ENCODE results near the gene DOHH. TPM values are rescaled to one million over a fixed set of nuclear protein-coding genes. Genes with fewer than 3 reads are reported as not detected.

The DOHH gene
- total RNA-seq, 1 donor = 8.3 TPM

DNA sequence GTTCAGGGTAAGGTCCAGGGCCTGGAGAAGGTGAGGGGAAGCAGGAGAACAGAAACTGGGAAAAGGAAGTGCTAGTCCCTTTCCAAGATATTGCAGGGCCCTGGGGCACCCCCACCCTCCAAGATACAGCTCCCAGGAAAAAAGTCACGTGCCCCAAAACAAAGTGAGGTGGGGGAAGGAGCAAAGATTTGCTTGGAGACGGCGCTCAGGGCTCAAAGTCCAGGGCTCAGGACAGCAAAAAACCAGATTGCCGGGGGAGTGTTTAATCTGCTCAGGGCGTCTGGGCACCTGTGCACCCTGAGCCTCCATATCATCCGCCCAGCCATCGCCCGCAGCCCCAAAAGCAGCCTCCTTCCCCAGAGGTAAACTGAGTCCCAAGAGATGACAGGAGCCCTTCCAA lies 26.5 kb downstream of the DOHH start:
- TF ChIP-seq, protein P1, sequence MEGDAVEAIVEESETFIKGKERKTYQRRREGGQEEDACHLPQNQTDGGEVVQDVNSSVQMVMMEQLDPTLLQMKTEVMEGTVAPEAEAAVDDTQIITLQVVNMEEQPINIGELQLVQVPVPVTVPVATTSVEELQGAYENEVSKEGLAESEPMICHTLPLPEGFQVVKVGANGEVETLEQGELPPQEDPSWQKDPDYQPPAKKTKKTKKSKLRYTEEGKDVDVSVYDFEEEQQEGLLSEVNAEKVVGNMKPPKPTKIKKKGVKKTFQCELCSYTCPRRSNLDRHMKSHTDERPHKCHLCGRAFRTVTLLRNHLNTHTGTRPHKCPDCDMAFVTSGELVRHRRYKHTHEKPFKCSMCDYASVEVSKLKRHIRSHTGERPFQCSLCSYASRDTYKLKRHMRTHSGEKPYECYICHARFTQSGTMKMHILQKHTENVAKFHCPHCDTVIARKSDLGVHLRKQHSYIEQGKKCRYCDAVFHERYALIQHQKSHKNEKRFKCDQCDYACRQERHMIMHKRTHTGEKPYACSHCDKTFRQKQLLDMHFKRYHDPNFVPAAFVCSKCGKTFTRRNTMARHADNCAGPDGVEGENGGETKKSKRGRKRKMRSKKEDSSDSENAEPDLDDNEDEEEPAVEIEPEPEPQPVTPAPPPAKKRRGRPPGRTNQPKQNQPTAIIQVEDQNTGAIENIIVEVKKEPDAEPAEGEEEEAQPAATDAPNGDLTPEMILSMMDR (IDR thresholded peaks at IDR 0.05; ENCODE audit: extremely low read depth, low read depth, low read length) = no peak
- Histone ChIP-seq H2AFZ (ENCODE audit: low read length) (no peak overlapping the region), H4K20me1 (ENCODE audit: insufficient read depth, low read length) (peaks cover 19% of the 10 kb centered on the region), H3K36me3 (ENCODE audit: insufficient read depth, low read length) (no peaks in the 10 kb centered on the region), H3K79me2 (ENCODE audit: insufficient read depth, low read length) (no peaks in the 10 kb centered on the region), H3K27me3 (ENCODE audit: insufficient read depth, low read length) (peaks cover 9% of the 10 kb centered on the region), H3K27ac (ENCODE audit: low read depth, low read length) (no peak overlapping the region), H3K9me3 (ENCODE audit: low read depth, low read length) (no peaks in the 10 kb centered on the region), H3K4me1 (ENCODE audit: insufficient read depth, low read length) (no peaks in the 10 kb centered on the region), H3K4me2 (ENCODE audit: insufficient read depth, low read length) (no peak overlapping the region), H3K4me3 (ENCODE audit: insufficient read depth, low read length) (no peak overlapping the region)
- no peak for DNase-seq (ENCODE audit: insufficient read length, low spot score, missing footprints)

DNA sequence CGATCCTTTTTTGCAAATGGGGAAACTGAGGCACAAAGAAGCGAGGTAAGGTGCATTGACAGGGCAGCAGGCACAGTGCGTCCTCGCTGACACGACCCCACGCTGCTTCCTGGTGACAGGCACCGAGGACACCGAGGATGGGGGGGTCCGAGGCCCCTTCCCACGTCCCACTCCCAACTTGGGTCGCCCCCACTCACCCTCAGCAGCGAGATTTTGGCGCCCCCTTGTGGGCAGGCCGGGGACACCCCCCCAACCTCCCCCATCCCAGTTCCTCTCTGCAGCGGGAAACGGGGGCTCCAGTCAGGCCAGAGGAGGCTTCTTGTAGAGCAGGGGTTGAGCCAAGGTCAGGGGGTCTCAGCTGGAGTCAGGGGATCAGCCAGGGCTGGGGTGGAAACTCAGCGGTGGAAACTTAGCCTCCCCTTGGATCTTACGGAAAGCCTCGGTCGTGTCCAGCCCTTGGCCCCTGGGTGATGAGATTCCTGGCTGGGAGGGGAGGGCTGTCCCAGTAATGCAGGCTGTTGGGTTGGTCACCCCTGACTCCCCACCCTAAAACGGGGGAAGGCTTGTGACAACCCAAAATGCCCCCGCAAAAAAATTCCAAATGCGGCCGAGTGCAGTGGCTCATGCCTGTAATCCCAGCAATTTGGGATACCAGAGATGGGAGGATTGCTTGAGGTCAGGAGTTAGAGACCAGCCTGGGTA lies 28.4 kb downstream of the DOHH start:
- Histone ChIP-seq H3K36me3 (ENCODE audit: insufficient read depth, low read length) (peaks cover 3% of the 10 kb centered on the region), H3K27me3 (ENCODE audit: insufficient read depth, low read length) (peaks cover 9% of the 10 kb centered on the region), H3K27ac (ENCODE audit: low read depth, low read length) (no peak overlapping the region), H3K79me2 (ENCODE audit: insufficient read depth, low read length) (no peaks in the 10 kb centered on the region), H4K20me1 (ENCODE audit: insufficient read depth, low read length) (peaks cover 19% of the 10 kb centered on the region), H3K4me3 (ENCODE audit: insufficient read depth, low read length) (no peak overlapping the region), H3K4me2 (ENCODE audit: insufficient read depth, low read length) (peak overlapping the region; percentile 23), H3K9me3 (ENCODE audit: low read depth, low read length) (no peaks in the 10 kb centered on the region), H2AFZ (ENCODE audit: low read length) (no peak overlapping the region), H3K4me1 (ENCODE audit: insufficient read depth, low read length) (no peaks in the 10 kb centered on the region)
- TF ChIP-seq, protein P1 (IDR thresholded peaks at IDR 0.05; ENCODE audit: extremely low read depth, low read depth, low read length) = peak; percentile 76
- DNase-seq (ENCODE audit: insufficient read length, low spot score, missing footprints) = peak; percentile 94

DNA sequence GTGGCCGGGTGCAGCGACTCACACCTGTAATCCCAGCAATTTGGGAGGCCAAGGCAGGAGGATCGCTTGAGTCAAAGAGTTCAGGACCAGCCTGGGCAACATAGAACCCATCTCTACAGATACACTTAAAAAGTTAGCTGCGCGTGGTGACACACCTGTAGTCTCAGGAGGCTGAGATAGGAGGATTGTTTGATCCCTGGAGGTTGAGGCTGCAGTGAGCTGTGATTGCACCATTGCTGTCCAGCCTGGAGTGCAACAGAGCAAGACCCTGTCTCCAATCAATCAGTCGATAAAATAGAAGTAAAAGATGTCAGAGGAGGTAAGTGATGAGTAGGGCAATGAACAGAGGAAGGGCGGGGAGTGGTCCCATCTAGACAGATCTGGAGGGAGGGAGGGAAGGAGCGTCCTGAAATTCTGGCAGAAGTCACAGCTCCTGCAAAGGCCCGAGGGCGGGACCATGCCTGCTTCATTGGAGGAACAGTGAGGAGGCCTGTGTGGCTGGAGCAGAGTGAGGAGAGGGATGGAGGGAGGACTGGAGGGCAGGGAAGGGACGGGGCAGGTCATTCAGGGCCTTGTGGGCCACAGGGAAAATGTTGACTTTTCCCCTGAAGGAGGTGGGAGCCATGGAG lies 29.9 kb downstream of the DOHH start:
- Histone ChIP-seq H3K27ac (ENCODE audit: low read depth, low read length) (no peak overlapping the region), H3K4me2 (ENCODE audit: insufficient read depth, low read length) (no peak overlapping the region)

More for the DNA sequence above, 29.9 kb downstream of the DOHH start:
- H3K9me3 ChIP-seq (ENCODE audit: low read depth, low read length) = no peaks in the 10 kb centered on the region
- H3K4me3 ChIP-seq (ENCODE audit: insufficient read depth, low read length) = no peak overlapping the region
- no peak overlapping the region for H2AFZ ChIP-seq (ENCODE audit: low read length)
- peaks cover 8% of the 10 kb centered on the region for H3K36me3 ChIP-seq (ENCODE audit: insufficient read depth, low read length)
- no peaks in the 10 kb centered on the region for H3K79me2 ChIP-seq (ENCODE audit: insufficient read depth, low read length)
- DNase-seq (ENCODE audit: insufficient read length, low spot score, missing footprints) = peak; percentile 72
- H3K27me3 ChIP-seq (ENCODE audit: insufficient read depth, low read length) = peaks cover 9% of the 10 kb centered on the region
- TF ChIP-seq, protein P1 (IDR thresholded peaks at IDR 0.05; ENCODE audit: extremely low read depth, low read depth, low read length) = no peak
- H3K4me1 ChIP-seq (ENCODE audit: insufficient read depth, low read length) = no peaks in the 10 kb centered on the region
- peaks cover 27% of the 10 kb centered on the region for H4K20me1 ChIP-seq (ENCODE audit: insufficient read depth, low read length)
